Measurements from ENCODE around the gene CD300LG. TPM values are rescaled to one million over a fixed set of nuclear protein-coding genes. Genes with fewer than 3 reads are reported as not detected.

CD300LG gene
- total RNA-seq, 3 donors from 2014 or later (not counting 1 experiment from before 2014, with no cell fraction given) = not detected

DNA sequence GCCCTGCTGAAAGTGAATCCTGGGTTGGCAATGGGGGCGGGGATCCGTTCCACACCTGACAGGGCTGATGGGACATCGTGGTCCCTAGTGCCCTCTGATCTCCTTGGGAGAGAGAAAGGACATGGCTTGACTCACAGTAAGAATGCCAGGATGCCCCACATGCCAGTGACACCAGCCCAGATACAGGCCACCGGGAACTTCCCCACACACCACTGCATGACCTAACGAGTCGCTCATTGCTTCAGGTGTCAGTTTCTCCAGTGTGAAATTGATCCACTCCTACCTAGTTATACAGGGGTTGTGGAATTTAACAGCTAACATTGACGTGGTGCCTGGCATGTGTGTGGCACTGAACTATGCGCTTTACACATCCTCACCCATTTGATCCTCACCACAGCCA lies 7.5 kb downstream of the CD300LG start:
- intact Hi-C loops (cut with micrococcal nuclease) = no loop called here
- no peak overlapping the region for H3K27ac Mint-ChIP-seq
- TF ChIP-seq, protein P1, sequence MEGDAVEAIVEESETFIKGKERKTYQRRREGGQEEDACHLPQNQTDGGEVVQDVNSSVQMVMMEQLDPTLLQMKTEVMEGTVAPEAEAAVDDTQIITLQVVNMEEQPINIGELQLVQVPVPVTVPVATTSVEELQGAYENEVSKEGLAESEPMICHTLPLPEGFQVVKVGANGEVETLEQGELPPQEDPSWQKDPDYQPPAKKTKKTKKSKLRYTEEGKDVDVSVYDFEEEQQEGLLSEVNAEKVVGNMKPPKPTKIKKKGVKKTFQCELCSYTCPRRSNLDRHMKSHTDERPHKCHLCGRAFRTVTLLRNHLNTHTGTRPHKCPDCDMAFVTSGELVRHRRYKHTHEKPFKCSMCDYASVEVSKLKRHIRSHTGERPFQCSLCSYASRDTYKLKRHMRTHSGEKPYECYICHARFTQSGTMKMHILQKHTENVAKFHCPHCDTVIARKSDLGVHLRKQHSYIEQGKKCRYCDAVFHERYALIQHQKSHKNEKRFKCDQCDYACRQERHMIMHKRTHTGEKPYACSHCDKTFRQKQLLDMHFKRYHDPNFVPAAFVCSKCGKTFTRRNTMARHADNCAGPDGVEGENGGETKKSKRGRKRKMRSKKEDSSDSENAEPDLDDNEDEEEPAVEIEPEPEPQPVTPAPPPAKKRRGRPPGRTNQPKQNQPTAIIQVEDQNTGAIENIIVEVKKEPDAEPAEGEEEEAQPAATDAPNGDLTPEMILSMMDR (IDR thresholded peaks at IDR 0.05) = no peak
- Histone ChIP-seq H3K9me3 (ENCODE audit: control insufficient read depth, insufficient read depth, low read length) (peaks cover 3% of the 10 kb centered on the region), H3K36me3 (ENCODE audit: control insufficient read depth, insufficient read depth, low read length) (no peaks in the 10 kb centered on the region), H3K27me3 (ENCODE audit: control insufficient read depth, insufficient read depth, low read length) (peaks cover 2% of the 10 kb centered on the region), H3K4me1 (ENCODE audit: control insufficient read depth, insufficient read depth, low read length) (no peaks in the 10 kb centered on the region), H3K27ac (ENCODE audit: low read length) (no peak overlapping the region), H3K4me3 (ENCODE audit: low read length) (no peak overlapping the region)
- no peaks in the 10 kb centered on the region for H3K4me1 Mint-ChIP-seq
- peaks cover 0 to 9% of the 10 kb centered on the region in 2 donors for H3K27me3 Mint-ChIP-seq (ENCODE audit: low read depth in 2 of 2)
- no peaks in the 10 kb centered on the region for H3K9me3 Mint-ChIP-seq
- H3K36me3 Mint-ChIP-seq = no peaks in the 10 kb centered on the region
- WGBS (ENCODE audit: insufficient coverage) = 84% methylated on average over 4 of the region's 8 CpGs
- DNase-seq (no peak), ATAC-seq (no peak)
- H3K4me3 Mint-ChIP-seq = no peak overlapping the region

GRCh38 chr17:43855061-43855460 lies 8.1 kb downstream of the CD300LG start:
- TF ChIP-seq, protein P1 (IDR thresholded peaks at IDR 0.05) = no peak
- intact Hi-C loops (cut with micrococcal nuclease) = no loop called here
- Histone ChIP-seq H3K4me3 (ENCODE audit: low read length) (no peak overlapping the region), H3K36me3 (ENCODE audit: control insufficient read depth, insufficient read depth, low read length) (no peaks in the 10 kb centered on the region), H3K27me3 (ENCODE audit: control insufficient read depth, insufficient read depth, low read length) (peaks cover 2% of the 10 kb centered on the region), H3K4me1 (ENCODE audit: control insufficient read depth, insufficient read depth, low read length) (no peaks in the 10 kb centered on the region), H3K9me3 (ENCODE audit: control insufficient read depth, insufficient read depth, low read length) (peaks cover 3% of the 10 kb centered on the region), H3K27ac (ENCODE audit: low read length) (no peak overlapping the region)
- no peaks in the 10 kb centered on the region for H3K36me3 Mint-ChIP-seq
- H3K27me3 Mint-ChIP-seq (ENCODE audit: low read depth in 2 of 2) = peaks cover 0 to 9% of the 10 kb centered on the region in 2 donors
- no peak for DNase-seq
- no peak overlapping the region for H3K27ac Mint-ChIP-seq
- 96% methylated on average over 9 of the region's 9 CpGs for WGBS (ENCODE audit: insufficient coverage)
- no peaks in the 10 kb centered on the region for H3K9me3 Mint-ChIP-seq
- no peaks in the 10 kb centered on the region for H3K4me1 Mint-ChIP-seq
- H3K4me3 Mint-ChIP-seq = no peak overlapping the region
- no peak for ATAC-seq

DNA sequence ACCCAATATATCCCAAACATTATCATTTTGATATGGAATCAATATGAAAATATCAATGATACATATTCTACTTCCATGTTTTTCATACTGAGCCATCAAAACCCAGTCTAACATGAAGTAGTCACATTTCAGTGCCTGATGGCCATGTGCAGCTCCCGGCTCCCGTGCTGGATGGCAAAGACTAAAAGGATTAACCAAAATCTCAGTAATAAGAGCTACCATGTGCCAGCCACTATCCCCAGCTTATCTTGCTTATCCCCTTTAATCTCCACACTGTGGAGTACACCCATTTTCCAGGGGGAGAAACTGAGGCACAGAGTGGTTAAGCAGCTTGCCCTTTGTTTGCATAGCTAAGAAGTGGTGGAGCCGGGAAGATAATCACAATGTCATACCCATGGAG lies 9.2 kb downstream of the CD300LG start:
- intact Hi-C loops (cut with micrococcal nuclease) = no loop called here
- H3K36me3 ChIP-seq (ENCODE audit: control insufficient read depth, insufficient read depth, low read length) = no peaks in the 10 kb centered on the region
- H3K27me3 Mint-ChIP-seq (ENCODE audit: low read depth in 2 of 2) = peaks cover 0 to 9% of the 10 kb centered on the region in 2 donors
- H3K4me1 Mint-ChIP-seq = no peaks in the 10 kb centered on the region
- 98% methylated on average over 3 of the region's 3 CpGs for WGBS (ENCODE audit: insufficient coverage)
- ATAC-seq (no peak), DNase-seq (no peak)
- H3K4me3 ChIP-seq (ENCODE audit: low read length) = no peak overlapping the region
- peaks cover 2% of the 10 kb centered on the region for H3K27me3 ChIP-seq (ENCODE audit: control insufficient read depth, insufficient read depth, low read length)
- H3K4me3 Mint-ChIP-seq = no peak overlapping the region
- no peak overlapping the region for H3K27ac Mint-ChIP-seq
- TF ChIP-seq, protein P1 (IDR thresholded peaks at IDR 0.05) = no peak
- H3K27ac ChIP-seq (ENCODE audit: low read length) = no peak overlapping the region
- no peaks in the 10 kb centered on the region for H3K9me3 Mint-ChIP-seq
- no peaks in the 10 kb centered on the region for H3K4me1 ChIP-seq (ENCODE audit: control insufficient read depth, insufficient read depth, low read length)
- peaks cover 3% of the 10 kb centered on the region for H3K9me3 ChIP-seq (ENCODE audit: control insufficient read depth, insufficient read depth, low read length)
- H3K36me3 Mint-ChIP-seq = no peaks in the 10 kb centered on the region

DNA sequence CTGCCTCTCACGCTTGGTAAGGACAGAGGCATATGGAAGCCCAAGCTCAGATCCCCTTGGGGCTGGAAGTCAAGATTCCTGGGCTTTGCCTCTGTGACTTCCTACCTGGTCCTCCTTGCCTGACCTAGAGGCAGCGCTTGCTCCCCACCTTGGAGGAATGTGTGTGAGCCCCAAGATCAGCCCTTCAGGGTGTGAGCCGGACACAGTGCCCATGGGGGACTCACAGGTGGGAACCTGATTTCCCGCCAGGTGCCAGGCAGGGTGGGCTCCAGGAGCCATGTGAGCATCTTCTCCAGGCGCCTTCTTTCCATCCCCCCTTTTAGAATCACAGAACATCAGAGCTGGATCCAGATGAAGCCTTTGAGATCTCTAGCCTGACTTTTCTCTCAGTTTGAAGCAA lies 10.2 kb downstream of the CD300LG start:
- Histone ChIP-seq H3K36me3 (ENCODE audit: control insufficient read depth, insufficient read depth, low read length) (no peaks in the 10 kb centered on the region), H3K9me3 (ENCODE audit: control insufficient read depth, insufficient read depth, low read length) (peaks cover 3% of the 10 kb centered on the region), H3K4me1 (ENCODE audit: control insufficient read depth, insufficient read depth, low read length) (no peaks in the 10 kb centered on the region), H3K4me3 (ENCODE audit: low read length) (no peak overlapping the region), H3K27me3 (ENCODE audit: control insufficient read depth, insufficient read depth, low read length) (peaks cover 2% of the 10 kb centered on the region), H3K27ac (ENCODE audit: low read length) (no peak overlapping the region)
- no peaks in the 10 kb centered on the region for H3K4me1 Mint-ChIP-seq
- peaks cover 0 to 4% of the 10 kb centered on the region in 2 donors for H3K27me3 Mint-ChIP-seq (ENCODE audit: low read depth in 2 of 2)
- 89% methylated on average over 5 of the region's 5 CpGs for WGBS (ENCODE audit: insufficient coverage)
- ATAC-seq (no peak), DNase-seq (no peak)
- TF ChIP-seq, protein P1 (IDR thresholded peaks at IDR 0.05) = no peak
- H3K27ac Mint-ChIP-seq = no peak overlapping the region
- intact Hi-C loops (cut with micrococcal nuclease) = no loop called here
- H3K9me3 Mint-ChIP-seq = no peaks in the 10 kb centered on the region
- H3K36me3 Mint-ChIP-seq = no peaks in the 10 kb centered on the region
- H3K4me3 Mint-ChIP-seq = no peak overlapping the region

Measured in natural killer cell (primary cell).